K562 (cell line): ENCODE data around the gene PSMD9. TPM values are rescaled to one million over a fixed set of nuclear protein-coding genes. Genes with fewer than 3 reads are reported as not detected.

ENCODE experiments used
- CREBBP ChIP-seq: IDR thresholded peaks from one replicate; pipeline ENCODE4 v1.6.1; 2012; ENCODE audit warnings: low read depth, mild to moderate bottlenecking, control low read depth, inconsistent platforms, low read length
- CXXC5 ChIP-seq: fragments of 250-450 bp; sonication (Bioruptor Pico); IDR thresholded peaks from 2 replicates; pipeline ENCODE4 v1.8.0; 2022; ENCODE audit warnings: inconsistent platforms, mild to moderate bottlenecking, moderate library complexity
- GTF2A2 ChIP-seq: IDR thresholded peaks from 2 replicates; pipeline ENCODE4 v1.6.1; 2016; ENCODE audit warnings: mild to moderate bottlenecking, missing genetic modification characterization, missing compliant biosample characterization
- HNRNPH1 ChIP-seq: fragments of 200-400 bp; formaldehyde crosslinking; optimal IDR thresholded peaks from 2 replicates; pipeline ENCODE3; 2017; ENCODE audit warnings: low read depth, mild to moderate bottlenecking, low read length, moderate library complexity
- KDM1A ChIP-seq, 2 experiments: fragments of 450-650 bp; IDR thresholded peaks; 2 replicates each; pipeline ENCODE4 v1.6.1; 2016; ENCODE audit warnings: mild to moderate bottlenecking in 2 of 2
- LEF1 ChIP-seq: fragments of 450-650 bp; IDR thresholded peaks from 2 replicates; pipeline ENCODE4 v1.6.1; 2016; ENCODE audit warnings: mild to moderate bottlenecking
- MAFG ChIP-seq: fragments of 450-650 bp; conservative IDR thresholded peaks from 2 replicates; pipeline ENCODE4 v1.6.1; 2016; ENCODE audit warnings: missing genetic modification characterization, missing compliant biosample characterization
- MCM2 ChIP-seq: fragments of 450-650 bp; IDR thresholded peaks from 2 replicates; pipeline ENCODE4 v1.6.1; 2017; ENCODE audit warnings: low read depth, mild to moderate bottlenecking
- MCM7 ChIP-seq, 2 experiments: fragments of 450-650 bp; IDR thresholded peaks; 2 replicates each; pipeline ENCODE4 v1.6.1; 2016 to 2018
- NCOA4 ChIP-seq: fragments of 450-650 bp; IDR thresholded peaks from 2 replicates; pipeline ENCODE4 v1.6.1; 2018; ENCODE audit warnings: mild to moderate bottlenecking; ENCODE audit not compliant: partially characterized antibody
- NR2C1 ChIP-seq, 2 experiments: fragments of 450-650 bp; IDR thresholded peaks; 2 replicates each; pipeline ENCODE4 v1.6.1; 2017; ENCODE audit warnings: mild to moderate bottlenecking in 2 of 2, antibody characterized with exemption in 1 of 2, inconsistent platforms in 1 of 2, missing compliant biosample characterization in 1 of 2, missing genetic modification characterization in 1 of 2
- POLR2AphosphoS5 ChIP-seq: IDR thresholded peaks from 2 replicates; pipeline ENCODE4 v1.6.1; 2011; ENCODE audit warnings: mild to moderate bottlenecking, low read depth, low read length, moderate library complexity; ENCODE audit not compliant: control insufficient read depth, insufficient read depth
- RAD51 ChIP-seq: fragments of 450-650 bp; IDR thresholded peaks from 2 replicates; pipeline ENCODE4 v1.7.1; 2016; ENCODE audit warnings: low read depth, mild to moderate bottlenecking, borderline replicate concordance
- RFX7 ChIP-seq: fragments of 250-450 bp; sonication (Bioruptor Pico); IDR thresholded peaks from 2 replicates; pipeline ENCODE4 v1.5.1; 2021; ENCODE audit warnings: mild to moderate bottlenecking
- SMAD3 ChIP-seq: fragments of 450-650 bp; formaldehyde crosslinking; conservative IDR thresholded peaks from 2 replicates; pipeline ENCODE4 v1.4.0; 2020; ENCODE audit warnings: mild to moderate bottlenecking
- TCF7L2 ChIP-seq: fragments of 150-350 bp; IDR thresholded peaks from 2 replicates; pipeline ENCODE4 v1.6.1; 2016; ENCODE audit warnings: low read depth, mild to moderate bottlenecking, low read length, moderate library complexity
- WHSC1 ChIP-seq: IDR thresholded peaks from one replicate; pipeline ENCODE4 v1.6.1; 2012; ENCODE audit warnings: low read length, control low read depth, inconsistent platforms
- ZNF239 ChIP-seq: fragments of 250-450 bp; sonication (Bioruptor Pico); IDR thresholded peaks from 2 replicates; pipeline ENCODE4 v1.4.0; 2020; ENCODE audit warnings: mild to moderate bottlenecking
- ZNF354B ChIP-seq: fragments of 250-450 bp; sonication (Bioruptor Pico); IDR thresholded peaks from 2 replicates; pipeline ENCODE4 v1.4.0; 2020
- ZNF384 ChIP-seq: IDR thresholded peaks from 2 replicates; pipeline ENCODE4 v1.6.1; 2012; ENCODE audit warnings: low read depth, low read length, improper control_type of control experiment
- ZNF41 ChIP-seq: fragments of 250-450 bp; sonication (Bioruptor Pico); conservative IDR thresholded peaks from 2 replicates; pipeline ENCODE4 v1.4.0; 2020; ENCODE audit warnings: mild to moderate bottlenecking
- ZNF445 ChIP-seq: fragments of 250-450 bp; sonication (Bioruptor Pico); IDR thresholded peaks from 2 replicates; pipeline ENCODE4 v1.4.0; 2020; ENCODE audit warnings: low read depth, mild to moderate bottlenecking, moderate library complexity
- ZNF764 ChIP-seq: fragments of 250-450 bp; sonication (Bioruptor Pico); IDR thresholded peaks from 2 replicates; pipeline ENCODE4 v1.4.0; 2020; ENCODE audit warnings: low read depth, mild to moderate bottlenecking, moderate library complexity
- polyA plus RNA-seq, 8 experiments: library from polyadenylated mRNA; depleted of rRNA in 4 of 8; stranded (reverse) in 5 of 8; unstranded in 3 of 8; fragments of >200 nt; fragmentation: Nextera tagmentation in 2 of 8; fragmentation: Illumina TruSeq in 1 of 8; extraction: Ambion mirVana in 2 of 8; extraction: Trizol in 1 of 8; gene quantifications; 2 replicates each; pipeline versions ENCODE4 v1.2.1 to v1.2.3, GENCODE V29; 2011 to 2014; ENCODE audit warnings: inconsistent platforms in 1 of 8, missing spikeins in 1 of 8
- total RNA-seq, 7 experiments: library from RNA; depleted of rRNA in 6 of 7; stranded (reverse); fragments of >200 nt in 6 of 7; fragmentation: Illumina TruSeq in 2 of 7; extraction: Trizol in 2 of 7; gene quantifications; 2 replicates each; pipeline versions ENCODE4 v1.2.1 to v1.2.3, GENCODE V29; 2011 to 2021; ENCODE audit warnings: low replicate concordance in 1 of 7
- TF ChIP-seq, protein P1 (sequence below): sonication (generic); formaldehyde crosslinking; IDR thresholded peaks from 2 replicates; pipeline ENCODE4 v1.8.1; 2023; ENCODE audit warnings: missing genetic modification reagents, mild to moderate bottlenecking, borderline replicate concordance
- TF ChIP-seq, protein P2 (sequence below), 2 experiments: fragments of 450-650 bp in 1 of 2; sonication (generic) in 1 of 2; formaldehyde crosslinking; conservative IDR thresholded peaks; 2 replicates each; pipeline versions ENCODE4 v1.4.0 to v1.8.1; 2020 to 2022; ENCODE audit warnings: mild to moderate bottlenecking in 1 of 2, missing genetic modification reagents in 1 of 2

Gene PSMD9
- total and polyA plus RNA-seq, 9 of the 15 experiments (the other 6 are each of a cell fraction or from before 2014, with no cell fraction given), result 12.2 to 143 (median 61.3) TPM

DNA sequence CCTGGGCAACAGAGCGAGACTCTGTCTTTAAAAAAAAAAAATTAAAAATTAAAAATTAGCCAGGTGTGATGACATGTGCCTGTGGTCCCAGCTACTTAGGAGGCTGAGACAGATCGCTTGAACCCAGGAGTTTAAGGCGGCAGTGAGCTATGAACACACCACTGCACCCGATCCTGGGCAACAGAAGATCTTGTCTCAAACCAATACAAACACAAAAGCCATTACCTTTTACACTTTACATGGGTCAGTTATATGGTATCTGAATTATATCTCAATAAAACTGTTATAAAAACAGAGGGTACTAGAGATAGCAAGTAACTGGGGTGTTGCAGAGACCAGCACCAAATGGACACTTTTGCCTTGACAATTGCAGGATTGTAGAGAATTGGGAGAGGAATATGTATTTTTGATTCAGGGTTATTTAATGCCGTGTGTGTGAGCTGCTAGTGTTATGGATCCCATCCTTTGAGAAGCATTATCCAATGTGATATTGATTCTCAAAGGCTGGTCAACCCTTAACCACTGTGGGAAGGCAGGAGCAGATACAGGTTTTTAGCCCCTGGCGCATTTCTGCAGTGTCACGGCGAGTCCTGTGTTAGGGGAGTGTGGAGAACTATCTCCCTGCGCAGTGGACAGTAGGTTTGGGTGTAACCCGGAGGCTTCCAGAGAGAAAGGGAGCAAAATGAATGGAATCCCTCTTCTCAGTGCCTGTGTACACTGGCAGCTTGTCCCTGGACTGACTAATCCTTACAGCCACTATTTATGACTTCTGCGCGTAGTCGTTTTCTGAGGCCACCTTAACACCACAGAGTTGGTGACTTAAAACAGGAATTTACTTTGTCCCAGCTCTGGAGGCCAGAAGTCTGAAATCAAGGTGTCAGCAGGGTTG lies 4.3 kb downstream of the PSMD9 start (continued):
- TF ChIP-seq NCOA4 (no peak), POLR2AphosphoS5 (0 out of 2 replicates have a peak, but pooled peaks have one; percentile 35), TCF7L2 (no peak), RAD51 (no peak), RFX7 (CRISPR knock-in tag) (no peak), GTF2A2 (tag) (no peak), ZNF445 (CRISPR knock-in tag) (no peak), ZNF764 (CRISPR knock-in tag) (no peak), SMAD3 (CRISPR knock-in tag) (no peak), MCM2 (no peak), KDM1A (IDR thresholded peaks at IDR 0.05) (no peak), ZNF41 (CRISPR knock-in tag) (no peak), ZNF354B (CRISPR knock-in tag) (no peak), CREBBP (no peak), LEF1 (0 out of 2 replicates have a peak, but pooled peaks have one; percentile 11), ZNF384 (no peak; the same call in 1 of the 2 replicates), WHSC1 (no peak), NR2C1 (IDR thresholded peaks at IDR 0.05) (0 out of 2 replicates have a peak, but pooled peaks have one; percentile 28), NR2C1 (tag; IDR thresholded peaks at IDR 0.05) (no peak), MAFG (tag) (peak; percentile 95), MCM7 (IDR thresholded peaks at IDR 0.05) (no peak), CXXC5 (CRISPR knock-in tag) (peak; percentile 18; the same call in 1 of the 2 replicates), HNRNPH1 (no peak), ZNF239 (CRISPR knock-in tag) (no peak)
- TF ChIP-seq, protein P1, sequence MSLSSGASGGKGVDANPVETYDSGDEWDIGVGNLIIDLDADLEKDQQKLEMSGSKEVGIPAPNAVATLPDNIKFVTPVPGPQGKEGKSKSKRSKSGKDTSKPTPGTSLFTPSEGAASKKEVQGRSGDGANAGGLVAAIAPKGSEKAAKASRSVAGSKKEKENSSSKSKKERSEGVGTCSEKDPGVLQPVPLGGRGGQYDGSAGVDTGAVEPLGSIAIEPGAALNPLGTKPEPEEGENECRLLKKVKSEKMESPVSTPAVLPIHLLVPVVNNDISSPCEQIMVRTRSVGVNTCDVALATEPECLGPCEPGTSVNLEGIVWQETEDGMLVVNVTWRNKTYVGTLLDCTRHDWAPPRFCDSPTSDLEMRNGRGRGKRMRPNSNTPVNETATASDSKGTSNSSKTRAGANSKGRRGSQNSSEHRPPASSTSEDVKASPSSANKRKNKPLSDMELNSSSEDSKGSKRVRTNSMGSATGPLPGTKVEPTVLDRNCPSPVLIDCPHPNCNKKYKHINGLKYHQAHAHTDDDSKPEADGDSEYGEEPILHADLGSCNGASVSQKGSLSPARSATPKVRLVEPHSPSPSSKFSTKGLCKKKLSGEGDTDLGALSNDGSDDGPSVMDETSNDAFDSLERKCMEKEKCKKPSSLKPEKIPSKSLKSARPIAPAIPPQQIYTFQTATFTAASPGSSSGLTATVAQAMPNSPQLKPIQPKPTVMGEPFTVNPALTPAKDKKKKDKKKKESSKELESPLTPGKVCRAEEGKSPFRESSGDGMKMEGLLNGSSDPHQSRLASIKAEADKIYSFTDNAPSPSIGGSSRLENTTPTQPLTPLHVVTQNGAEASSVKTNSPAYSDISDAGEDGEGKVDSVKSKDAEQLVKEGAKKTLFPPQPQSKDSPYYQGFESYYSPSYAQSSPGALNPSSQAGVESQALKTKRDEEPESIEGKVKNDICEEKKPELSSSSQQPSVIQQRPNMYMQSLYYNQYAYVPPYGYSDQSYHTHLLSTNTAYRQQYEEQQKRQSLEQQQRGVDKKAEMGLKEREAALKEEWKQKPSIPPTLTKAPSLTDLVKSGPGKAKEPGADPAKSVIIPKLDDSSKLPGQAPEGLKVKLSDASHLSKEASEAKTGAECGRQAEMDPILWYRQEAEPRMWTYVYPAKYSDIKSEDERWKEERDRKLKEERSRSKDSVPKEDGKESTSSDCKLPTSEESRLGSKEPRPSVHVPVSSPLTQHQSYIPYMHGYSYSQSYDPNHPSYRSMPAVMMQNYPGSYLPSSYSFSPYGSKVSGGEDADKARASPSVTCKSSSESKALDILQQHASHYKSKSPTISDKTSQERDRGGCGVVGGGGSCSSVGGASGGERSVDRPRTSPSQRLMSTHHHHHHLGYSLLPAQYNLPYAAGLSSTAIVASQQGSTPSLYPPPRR (CRISPR knock-in tag), result 0 out of 2 replicates have a peak, but pooled peaks have one; percentile 2
- TF ChIP-seq, protein P2, sequence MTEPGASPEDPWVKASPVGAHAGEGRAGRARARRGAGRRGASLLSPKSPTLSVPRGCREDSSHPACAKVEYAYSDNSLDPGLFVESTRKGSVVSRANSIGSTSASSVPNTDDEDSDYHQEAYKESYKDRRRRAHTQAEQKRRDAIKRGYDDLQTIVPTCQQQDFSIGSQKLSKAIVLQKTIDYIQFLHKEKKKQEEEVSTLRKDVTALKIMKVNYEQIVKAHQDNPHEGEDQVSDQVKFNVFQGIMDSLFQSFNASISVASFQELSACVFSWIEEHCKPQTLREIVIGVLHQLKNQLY (CRISPR knock-in tag; conservative IDR thresholded peaks at IDR 0.05), result no peak
